ENCODE measurements around the gene CAB39.

GRCh38 chr2:230691005-230691647, 21.5 kb upstream of the CAB39 start:
- TF ChIP-seq CTCF (conservative IDR thresholded peaks at IDR 0.05 in 1 of 2, IDR thresholded peaks at IDR 0.05 in 1 of 2; ENCODE audit: extremely low read depth in 1 of 2, insufficient read depth in 1 of 2, low read depth in 1 of 2, low read length in 2 of 2) (no peak), EZH2 (IDR thresholded peaks at IDR 0.05; ENCODE audit: borderline replicate concordance, low read length) (no peak)
